ENCODE data around the gene CTSD. TPM values are rescaled to one million over a fixed set of nuclear protein-coding genes. Genes with fewer than 3 reads are reported as not detected.

Gene CTSD
- total RNA-seq, 5 donors from 2014 or later (not counting 1 experiment from before 2014, with no cell fraction given), result 91.9 to 187 (median 163) TPM

- Mint-ChIP-seq H3K36me3 (no peaks in the 10 kb centered on the region), H3K27ac (no peak overlapping the region), H3K4me1 (peaks cover 0 to 6% (median 0%) of the 10 kb centered on the region in 3 donors), H3K27me3 (peaks cover 0 to 3% of the 10 kb centered on the region in 2 donors), H3K9me3 (no peaks in the 10 kb centered on the region), H3K4me3 (no peak overlapping the region)
- DNase-seq (no peak), ATAC-seq (replicated peaks in 1 of 4) (no peak)
- Histone ChIP-seq H3K27ac (ENCODE audit: low read length) (no peak overlapping the region), H3K4me1 (ENCODE audit: control insufficient read depth in 1 of 2, extremely low read depth in 1 of 2, insufficient read depth in 2 of 2, low read length in 2 of 2) (peaks cover 0 to 6% of the 10 kb centered on the region in 2 experiments), H3K27me3 (replicated peaks in 1 of 2; ENCODE audit: control insufficient read depth in 2 of 2, extremely low read depth in 1 of 2, insufficient read depth in 2 of 2, low read length in 1 of 2) (peaks cover 0 to 31% of the 10 kb centered on the region in 2 experiments), H3K4me3 (ENCODE audit: control insufficient read depth in 1 of 2, extremely low read depth in 1 of 2, low read length in 1 of 2) (no peak overlapping the region), H3K9me3 (no peaks in the 10 kb centered on the region), H3K36me3 (ENCODE audit: control insufficient read depth in 2 of 2, extremely low read depth in 1 of 2, insufficient read depth in 1 of 2, low read length in 1 of 2) (no peaks in the 10 kb centered on the region)
- WGBS (ENCODE audit: insufficient coverage), result 75% methylated on average over 15 of the region's 17 CpGs
- ChIA-PET POLR2A (no interaction called here), CTCF (no interaction called here)
Observed at GRCh38 chr11:1779034-1779805, 15.5 kb upstream of the CTSD start.

DNA sequence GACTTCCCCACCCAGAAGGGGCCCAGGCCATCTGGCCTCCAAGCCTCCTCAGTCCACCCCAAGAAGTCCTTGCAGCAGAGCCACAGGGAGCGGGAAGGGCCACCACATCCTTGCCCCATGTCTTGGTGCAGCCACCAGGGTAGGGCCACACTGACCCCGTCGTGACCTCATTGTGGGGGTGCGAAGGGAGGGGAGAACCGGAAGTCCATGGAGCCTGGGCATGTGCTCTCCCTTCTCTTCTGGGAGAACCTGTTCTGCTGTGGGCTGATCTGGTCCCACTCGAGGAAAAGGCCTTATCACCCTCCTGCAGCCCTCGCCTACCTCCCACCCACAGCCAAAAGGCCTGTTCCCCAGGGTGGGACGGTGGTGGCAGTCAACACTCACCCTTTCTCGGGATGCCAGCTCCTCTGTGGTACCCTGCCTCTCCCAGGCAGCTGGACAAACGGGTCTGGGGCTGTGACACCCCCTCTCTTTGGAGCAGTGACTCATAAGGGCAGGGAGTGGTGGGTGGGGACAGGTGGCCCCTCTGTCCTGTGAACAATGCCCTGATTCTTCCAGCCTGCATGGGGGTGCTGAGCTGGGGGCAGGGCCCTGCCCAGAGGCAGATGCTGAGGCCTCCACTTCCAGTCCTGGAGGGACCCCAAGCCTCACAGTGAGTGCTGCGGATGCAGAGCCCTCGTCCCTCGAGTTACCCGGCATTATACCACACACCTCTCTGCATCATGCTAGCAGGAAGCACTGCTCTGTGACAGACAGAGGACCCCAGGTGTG, 14.6 kb upstream of the CTSD start:
- CTCF ChIA-PET, result interaction anchor here in 1 of 2 donors (0.6 kb wide), 1 partner anchor 23 kb away, joined by 5 read pairs; no protein-coding TSS in a partner anchor
- 92% methylated on average over 2 of the region's 14 CpGs for WGBS (ENCODE audit: insufficient coverage)
- Mint-ChIP-seq H3K27ac (no peak overlapping the region), H3K27me3 (peaks cover 0 to 3% of the 10 kb centered on the region in 2 donors), H3K4me1 (peaks cover 3 to 8% (median 5%) of the 10 kb centered on the region in 3 donors), H3K4me3 (no peak overlapping the region), H3K36me3 (no peaks in the 10 kb centered on the region), H3K9me3 (no peaks in the 10 kb centered on the region)
- peaks cover 0 to 32% of the 10 kb centered on the region in 2 experiments for H3K27me3 ChIP-seq (replicated peaks in 1 of 2; ENCODE audit: control insufficient read depth in 2 of 2, extremely low read depth in 1 of 2, insufficient read depth in 2 of 2, low read length in 1 of 2)
- H3K4me1 ChIP-seq (ENCODE audit: control insufficient read depth in 1 of 2, extremely low read depth in 1 of 2, insufficient read depth in 2 of 2, low read length in 2 of 2), result peaks cover 0 to 10% of the 10 kb centered on the region in 2 experiments
- H3K9me3 ChIP-seq, result no peaks in the 10 kb centered on the region
- H3K4me3 ChIP-seq (ENCODE audit: control insufficient read depth in 1 of 2, extremely low read depth in 1 of 2, low read length in 1 of 2), result no peak overlapping the region
- DNase-seq (no peak), ATAC-seq (replicated peaks in 1 of 4) (no peak)
- H3K36me3 ChIP-seq (ENCODE audit: control insufficient read depth in 2 of 2, extremely low read depth in 1 of 2, insufficient read depth in 1 of 2, low read length in 1 of 2), result no peaks in the 10 kb centered on the region
- POLR2A ChIA-PET, result no interaction called here
- no peak overlapping the region for H3K27ac ChIP-seq (ENCODE audit: low read length)

- no peak overlapping the region for H3K4me3 ChIP-seq (ENCODE audit: control insufficient read depth in 1 of 2, extremely low read depth in 1 of 2, low read length in 1 of 2)
- no peaks in the 10 kb centered on the region for H3K9me3 ChIP-seq
- Mint-ChIP-seq H3K27me3 (peaks cover 0 to 3% of the 10 kb centered on the region in 2 donors), H3K4me3 (no peak overlapping the region), H3K27ac (no peak overlapping the region), H3K36me3 (no peaks in the 10 kb centered on the region), H3K9me3 (no peaks in the 10 kb centered on the region), H3K4me1 (peaks cover 5 to 10% (median 8%) of the 10 kb centered on the region in 3 donors)
- H3K27me3 ChIP-seq (replicated peaks in 1 of 2; ENCODE audit: control insufficient read depth in 2 of 2, extremely low read depth in 1 of 2, insufficient read depth in 2 of 2, low read length in 1 of 2), result peaks cover 0 to 30% of the 10 kb centered on the region in 2 experiments
- POLR2A ChIA-PET, result interaction anchor here in 1 of 2 donors (0.5 to 0.6 kb wide), 2 partner anchors 31 to 237 kb away, joined by 5 to 7 read pairs; no protein-coding TSS in a partner anchor
- peaks cover 0 to 16% of the 10 kb centered on the region in 2 experiments for H3K4me1 ChIP-seq (ENCODE audit: control insufficient read depth in 1 of 2, extremely low read depth in 1 of 2, insufficient read depth in 2 of 2, low read length in 2 of 2)
- DNase-seq, result no peak
- WGBS (ENCODE audit: insufficient coverage), result 83% methylated on average over 2 of the region's 2 CpGs
- H3K27ac ChIP-seq (ENCODE audit: low read length), result no peak overlapping the region
- ATAC-seq (replicated peaks in 1 of 4), result no peak
- H3K36me3 ChIP-seq (ENCODE audit: control insufficient read depth in 2 of 2, extremely low read depth in 1 of 2, insufficient read depth in 1 of 2, low read length in 1 of 2), result no peaks in the 10 kb centered on the region
- CTCF ChIA-PET, result interaction anchor here in 1 of 2 donors (0.6 kb wide), 1 partner anchor 22 kb away, joined by 5 read pairs; no protein-coding TSS in a partner anchor
Observed at GRCh38 chr11:1777737-1778136, 14.0 kb upstream of the CTSD start.

- H3K9me3 ChIP-seq, result no peaks in the 10 kb centered on the region
- Mint-ChIP-seq H3K4me1 (peaks cover 11 to 16% (median 14%) of the 10 kb centered on the region in 3 donors), H3K4me3 (no peak overlapping the region), H3K9me3 (no peaks in the 10 kb centered on the region), H3K27me3 (peaks cover 0 to 3% of the 10 kb centered on the region in 2 donors), H3K36me3 (no peaks in the 10 kb centered on the region), H3K27ac (no peak overlapping the region)
- WGBS (ENCODE audit: insufficient coverage), result 76% methylated on average over 5 of the region's 5 CpGs
- H3K36me3 ChIP-seq (ENCODE audit: control insufficient read depth in 2 of 2, extremely low read depth in 1 of 2, insufficient read depth in 1 of 2, low read length in 1 of 2), result no peaks in the 10 kb centered on the region
- ChIA-PET CTCF (no interaction called here), POLR2A (interaction anchor here in 1 of 2 donors (0.5 to 0.6 kb wide), 3 partner anchors 32 to 237 kb away, joined by 4 to 7 read pairs (median 5); no protein-coding TSS in a partner anchor)
- ATAC-seq (replicated peaks in 1 of 4) (no peak), DNase-seq (no peak)
- H3K27me3 ChIP-seq (replicated peaks in 1 of 2; ENCODE audit: control insufficient read depth in 2 of 2, extremely low read depth in 1 of 2, insufficient read depth in 2 of 2, low read length in 1 of 2), result peaks cover 0 to 30% of the 10 kb centered on the region in 2 experiments
- H3K27ac ChIP-seq (ENCODE audit: low read length), result no peak overlapping the region
- no peak overlapping the region for H3K4me3 ChIP-seq (ENCODE audit: control insufficient read depth in 1 of 2, extremely low read depth in 1 of 2, low read length in 1 of 2)
- H3K4me1 ChIP-seq (ENCODE audit: control insufficient read depth in 1 of 2, extremely low read depth in 1 of 2, insufficient read depth in 2 of 2, low read length in 2 of 2), result peaks cover 3 to 22% of the 10 kb centered on the region in 2 experiments
Observed at GRCh38 chr11:1776944-1777715, 13.4 kb upstream of the CTSD start.

DNA sequence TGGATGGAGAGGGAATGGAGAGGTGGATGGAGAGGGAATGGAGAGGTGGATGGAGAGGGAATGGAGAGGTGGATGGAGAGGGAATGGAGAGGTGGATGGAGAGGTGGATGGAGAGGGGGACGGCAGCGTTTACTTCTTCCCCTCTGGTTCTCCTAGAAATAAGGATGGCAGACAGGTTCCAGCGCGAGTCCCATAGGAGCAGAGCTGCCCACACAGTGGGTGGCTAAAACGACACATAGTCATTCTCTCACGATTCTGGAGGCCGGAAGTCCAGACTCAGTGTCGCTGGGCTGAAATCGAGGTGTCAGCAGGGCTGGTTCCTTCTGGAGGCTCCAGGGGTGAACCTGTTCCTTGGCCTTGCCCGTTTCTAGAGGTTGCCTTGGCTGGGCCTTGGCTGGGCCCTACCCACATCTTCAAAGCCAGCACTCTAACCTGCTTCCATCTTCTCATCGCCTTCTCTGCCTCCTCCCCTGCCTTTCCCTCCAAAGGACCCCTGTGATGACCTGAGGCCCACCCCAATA, 12.7 kb upstream of the CTSD start:
- H3K4me1 Mint-ChIP-seq, result peaks cover 14 to 22% (median 19%) of the 10 kb centered on the region in 3 donors
- Histone ChIP-seq H3K27me3 (replicated peaks in 1 of 2; ENCODE audit: control insufficient read depth in 2 of 2, extremely low read depth in 1 of 2, insufficient read depth in 2 of 2, low read length in 1 of 2) (peaks cover 0 to 30% of the 10 kb centered on the region in 2 experiments), H3K36me3 (ENCODE audit: control insufficient read depth in 2 of 2, extremely low read depth in 1 of 2, insufficient read depth in 1 of 2, low read length in 1 of 2) (no peaks in the 10 kb centered on the region), H3K4me1 (ENCODE audit: control insufficient read depth in 1 of 2, extremely low read depth in 1 of 2, insufficient read depth in 2 of 2, low read length in 2 of 2) (peaks cover 5 to 25% of the 10 kb centered on the region in 2 experiments), H3K9me3 (no peaks in the 10 kb centered on the region), H3K4me3 (ENCODE audit: control insufficient read depth in 1 of 2, extremely low read depth in 1 of 2, low read length in 1 of 2) (no peak overlapping the region), H3K27ac (ENCODE audit: low read length) (no peak overlapping the region)
- no peaks in the 10 kb centered on the region for H3K36me3 Mint-ChIP-seq
- DNase-seq (no peak), ATAC-seq (replicated peaks in 1 of 4) (no peak)
- WGBS (ENCODE audit: insufficient coverage), result 70% methylated on average over 9 of the region's 11 CpGs
- no peak overlapping the region for H3K4me3 Mint-ChIP-seq
- POLR2A ChIA-PET, result no interaction called here
- H3K27ac Mint-ChIP-seq, result no peak overlapping the region
- CTCF ChIA-PET, result no interaction called here
- peaks cover 0 to 3% of the 10 kb centered on the region in 2 donors for H3K27me3 Mint-ChIP-seq
- H3K9me3 Mint-ChIP-seq, result no peaks in the 10 kb centered on the region
